Stimulated activated CD4-positive, alpha-beta T cell treated with anti-CD3 and anti-CD28 coated beads, Interleukin-1b, Interleukin-23, amount 100 ng/mL, for 4 hours (primary cell): Measurements from ENCODE around the gene FOXP1.

ENCODE experiments used
- DNase-seq, 2 donors: peaks; one replicate each; pipeline ENCODE4 v3.0.0-alpha.2; 2020; ENCODE audit warnings: low read depth in 2 of 2

FOXP1 gene

GRCh38 chr3:71177375-71177774 lies 406.2 kb downstream of the FOXP1 start:
- no peak for DNase-seq

- DNase-seq, result no peak
These were observed 407.2 kb downstream of the FOXP1 start for GRCh38 chr3:71176366-71176765.

GRCh38 chr3:71175691-71176365 lies 407.7 kb downstream of the FOXP1 start:
- no peak for DNase-seq

GRCh38 chr3:71172951-71173350 lies 410.6 kb downstream of the FOXP1 start:
- DNase-seq, result no peak

- no peak for DNase-seq
These were observed 411.3 kb downstream of the FOXP1 start for GRCh38 chr3:71172189-71172588.

GRCh38 chr3:71171247-71171646 lies 412.3 kb downstream of the FOXP1 start:
- DNase-seq, result no peak

GRCh38 chr3:71168880-71169411 lies 414.6 kb downstream of the FOXP1 start:
- no peak for DNase-seq

- no peak for DNase-seq
These were observed 415.3 kb downstream of the FOXP1 start for GRCh38 chr3:71168121-71168721.

- no peak for DNase-seq
These were observed 416.9 kb downstream of the FOXP1 start for GRCh38 chr3:71166339-71167240.

GRCh38 chr3:71164881-71165280 lies 418.6 kb downstream of the FOXP1 start:
- DNase-seq, result no peak

GRCh38 chr3:71163198-71163918 lies 420.2 kb downstream of the FOXP1 start:
- DNase-seq, result no peak

GRCh38 chr3:71162221-71162620 lies 421.3 kb downstream of the FOXP1 start:
- no peak for DNase-seq

- DNase-seq, result no peak
These were observed 422.6 kb downstream of the FOXP1 start for GRCh38 chr3:71160785-71161546.

GRCh38 chr3:71156062-71156665 lies 427.4 kb downstream of the FOXP1 start:
- no peak for DNase-seq

GRCh38 chr3:71154846-71155245 lies 428.7 kb downstream of the FOXP1 start:
- no peak for DNase-seq

GRCh38 chr3:71153713-71154112 lies 429.8 kb downstream of the FOXP1 start:
- no peak for DNase-seq

GRCh38 chr3:71152892-71153265 lies 430.6 kb downstream of the FOXP1 start:
- no peak for DNase-seq

- no peak for DNase-seq
These were observed 431.3 kb downstream of the FOXP1 start for GRCh38 chr3:71152039-71152891.
